Measurements from ENCODE around the gene MAOB.

Gene MAOB

DNA sequence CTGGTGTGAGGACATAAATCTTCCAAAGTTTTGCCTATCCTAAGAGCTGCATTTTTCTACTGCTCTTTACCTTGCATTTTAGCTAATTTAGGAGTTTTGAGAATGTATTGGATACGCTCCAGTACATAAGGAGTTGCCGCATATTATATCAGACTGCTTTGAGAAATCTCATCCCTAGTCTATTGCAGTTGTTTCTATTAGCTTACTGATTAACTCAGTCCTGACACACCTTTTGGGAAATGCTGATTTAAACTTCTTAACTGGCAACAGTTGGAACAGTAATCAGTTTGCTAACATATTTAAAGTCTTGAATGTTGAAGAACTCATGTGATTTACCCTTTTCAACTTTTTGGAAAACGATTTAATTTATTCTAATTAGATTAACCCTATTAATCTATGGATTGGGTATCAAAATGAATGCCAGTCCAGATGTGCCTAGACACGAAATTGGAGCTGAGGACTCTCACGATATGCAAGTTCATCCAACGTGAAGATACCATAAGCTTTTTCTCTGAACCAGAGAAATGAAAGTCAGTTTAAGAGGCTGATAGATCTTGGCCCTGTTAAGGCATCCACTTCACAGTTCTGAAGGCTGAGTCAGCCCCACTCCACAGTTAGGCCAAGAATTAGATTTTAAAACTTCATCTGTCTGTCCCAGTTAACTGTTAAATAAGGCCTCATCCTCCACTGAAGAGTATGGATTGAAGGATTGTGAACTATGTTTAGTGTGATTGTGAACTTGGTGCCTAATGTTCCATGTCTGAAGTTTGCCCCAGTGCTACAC is 136.1 kb downstream of the MAOB start:
- H2AFZ ChIP-seq, result no peak overlapping the region
- no peak overlapping the region for H3K4me2 ChIP-seq (ENCODE audit: low read length)
- no peaks in the 10 kb centered on the region for H3K27me3 ChIP-seq (ENCODE audit: control insufficient read depth, insufficient read depth, low read length)
- no peaks in the 10 kb centered on the region for H3K36me3 ChIP-seq (ENCODE audit: control insufficient read depth, insufficient read depth, low read length)
- TF ChIP-seq, protein P1, sequence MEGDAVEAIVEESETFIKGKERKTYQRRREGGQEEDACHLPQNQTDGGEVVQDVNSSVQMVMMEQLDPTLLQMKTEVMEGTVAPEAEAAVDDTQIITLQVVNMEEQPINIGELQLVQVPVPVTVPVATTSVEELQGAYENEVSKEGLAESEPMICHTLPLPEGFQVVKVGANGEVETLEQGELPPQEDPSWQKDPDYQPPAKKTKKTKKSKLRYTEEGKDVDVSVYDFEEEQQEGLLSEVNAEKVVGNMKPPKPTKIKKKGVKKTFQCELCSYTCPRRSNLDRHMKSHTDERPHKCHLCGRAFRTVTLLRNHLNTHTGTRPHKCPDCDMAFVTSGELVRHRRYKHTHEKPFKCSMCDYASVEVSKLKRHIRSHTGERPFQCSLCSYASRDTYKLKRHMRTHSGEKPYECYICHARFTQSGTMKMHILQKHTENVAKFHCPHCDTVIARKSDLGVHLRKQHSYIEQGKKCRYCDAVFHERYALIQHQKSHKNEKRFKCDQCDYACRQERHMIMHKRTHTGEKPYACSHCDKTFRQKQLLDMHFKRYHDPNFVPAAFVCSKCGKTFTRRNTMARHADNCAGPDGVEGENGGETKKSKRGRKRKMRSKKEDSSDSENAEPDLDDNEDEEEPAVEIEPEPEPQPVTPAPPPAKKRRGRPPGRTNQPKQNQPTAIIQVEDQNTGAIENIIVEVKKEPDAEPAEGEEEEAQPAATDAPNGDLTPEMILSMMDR (IDR thresholded peaks at IDR 0.05), result no peak
- no peak overlapping the region for H3K9ac ChIP-seq
- H3K4me3 ChIP-seq (ENCODE audit: low read depth, low read length), result no peak overlapping the region
- peaks cover 2% of the 10 kb centered on the region for H3K4me1 ChIP-seq
- H3K9me3 ChIP-seq (ENCODE audit: control insufficient read depth, low read length), result no peaks in the 10 kb centered on the region
- H3K27ac ChIP-seq, result no peak overlapping the region
- H3K79me2 ChIP-seq, result no peaks in the 10 kb centered on the region

DNA sequence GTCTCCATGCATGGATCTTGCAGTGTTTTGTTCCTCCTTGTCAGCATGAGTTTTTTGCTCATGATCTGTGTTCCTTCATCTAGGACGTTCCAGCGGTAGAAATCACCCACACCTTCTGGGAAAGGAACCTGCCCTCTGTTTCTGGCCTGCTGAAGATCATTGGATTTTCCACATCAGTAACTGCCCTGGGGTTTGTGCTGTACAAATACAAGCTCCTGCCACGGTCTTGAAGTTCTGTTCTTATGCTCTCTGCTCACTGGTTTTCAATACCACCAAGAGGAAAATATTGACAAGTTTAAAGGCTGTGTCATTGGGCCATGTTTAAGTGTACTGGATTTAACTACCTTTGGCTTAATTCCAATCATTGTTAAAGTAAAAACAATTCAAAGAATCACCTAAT is 138.0 kb downstream of the MAOB start:
- Histone ChIP-seq H3K9ac (no peak overlapping the region), H3K79me2 (no peaks in the 10 kb centered on the region)

DNA sequence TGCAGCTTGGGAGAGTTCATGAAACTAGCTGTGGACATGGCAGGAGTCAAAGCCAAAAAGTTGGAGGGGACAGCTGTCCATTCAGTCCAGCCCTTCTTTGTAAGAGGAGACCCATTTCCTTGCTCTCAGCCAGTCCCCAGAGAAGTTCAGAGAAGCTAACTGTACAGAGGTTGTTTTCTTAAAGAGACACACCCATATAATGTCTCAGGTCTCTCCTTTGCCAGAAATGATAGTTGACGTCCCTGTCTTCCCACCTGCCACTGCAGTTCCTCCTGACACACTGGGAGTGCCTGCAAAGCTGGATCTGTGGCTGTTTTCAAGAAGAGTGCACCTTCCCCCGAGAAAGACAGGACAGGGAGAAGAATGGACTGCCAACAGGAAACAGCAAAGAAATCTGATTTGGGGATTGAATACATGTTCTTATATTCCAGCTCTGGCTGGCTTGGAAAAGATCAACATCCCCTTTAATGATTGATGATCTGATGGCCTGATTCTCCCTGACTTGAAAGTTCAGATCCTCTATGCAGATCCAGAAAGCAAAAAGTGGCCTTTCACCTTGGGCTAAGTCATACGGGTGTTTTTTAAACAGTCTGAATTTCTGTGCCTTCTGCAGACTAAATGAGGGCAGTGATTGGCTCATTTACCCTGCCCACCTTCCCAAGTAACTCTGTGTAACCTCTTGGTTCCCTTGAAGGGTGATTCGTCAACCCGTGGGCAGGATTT is 139.0 kb downstream of the MAOB start:
- Histone ChIP-seq H3K9me3 (ENCODE audit: control insufficient read depth, low read length) (no peaks in the 10 kb centered on the region), H3K4me2 (ENCODE audit: low read length) (no peak overlapping the region), H3K36me3 (ENCODE audit: control insufficient read depth, insufficient read depth, low read length) (no peaks in the 10 kb centered on the region), H3K27ac (no peak overlapping the region), H3K4me3 (ENCODE audit: low read depth, low read length) (no peak overlapping the region), H3K27me3 (ENCODE audit: control insufficient read depth, insufficient read depth, low read length) (no peaks in the 10 kb centered on the region), H3K4me1 (peaks cover 2% of the 10 kb centered on the region), H2AFZ (peak overlapping the region; percentile 33), H3K9ac (no peak overlapping the region), H3K79me2 (no peaks in the 10 kb centered on the region)
- TF ChIP-seq, protein P1 (IDR thresholded peaks at IDR 0.05), result no peak

More for the DNA sequence above, 138.0 kb downstream of the MAOB start:
- no peak overlapping the region for H2AFZ ChIP-seq
- H3K4me2 ChIP-seq (ENCODE audit: low read length), result no peak overlapping the region
- H3K27ac ChIP-seq, result no peak overlapping the region
- peaks cover 2% of the 10 kb centered on the region for H3K4me1 ChIP-seq
- no peak overlapping the region for H3K4me3 ChIP-seq (ENCODE audit: low read depth, low read length)
- no peaks in the 10 kb centered on the region for H3K9me3 ChIP-seq (ENCODE audit: control insufficient read depth, low read length)
- H3K36me3 ChIP-seq (ENCODE audit: control insufficient read depth, insufficient read depth, low read length), result no peaks in the 10 kb centered on the region
- TF ChIP-seq, protein P1 (IDR thresholded peaks at IDR 0.05), result no peak
- H3K27me3 ChIP-seq (ENCODE audit: control insufficient read depth, insufficient read depth, low read length), result no peaks in the 10 kb centered on the region

DNA sequence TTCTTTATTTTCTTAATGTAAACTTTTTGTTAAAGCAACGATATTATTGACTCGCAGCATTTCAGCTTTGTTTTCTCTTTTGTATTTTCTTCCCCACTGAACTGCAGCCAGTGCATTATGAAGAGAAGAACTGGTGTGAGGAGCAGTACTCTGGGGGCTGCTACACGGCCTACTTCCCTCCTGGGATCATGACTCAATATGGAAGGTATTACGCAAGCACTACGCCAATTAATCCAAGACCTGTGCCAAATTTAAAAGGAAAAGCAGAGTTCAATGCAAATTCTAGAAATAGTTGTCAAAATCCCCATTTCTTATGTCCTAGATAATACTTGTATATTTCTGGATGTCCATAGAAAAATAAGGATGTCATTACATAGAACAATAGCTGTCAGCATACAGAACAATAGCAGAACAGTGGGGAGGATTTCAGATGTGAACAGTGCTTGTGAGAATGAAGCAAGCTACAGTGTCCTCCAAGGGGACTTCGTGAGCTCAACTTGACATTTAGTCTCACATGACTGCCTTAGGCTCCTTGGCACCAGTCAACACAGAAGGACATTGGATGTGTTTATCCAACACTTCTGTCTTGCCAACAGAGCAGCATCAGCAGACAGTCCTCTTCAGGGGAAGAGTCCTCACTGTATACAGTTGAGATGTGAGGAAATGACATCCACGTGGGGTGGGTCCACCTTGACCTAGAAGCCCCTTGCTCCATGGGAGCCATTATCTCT is 140.2 kb downstream of the MAOB start:
- Histone ChIP-seq H3K27me3 (ENCODE audit: control insufficient read depth, insufficient read depth, low read length) (no peaks in the 10 kb centered on the region), H3K4me3 (ENCODE audit: low read depth, low read length) (no peak overlapping the region), H3K9me3 (ENCODE audit: control insufficient read depth, low read length) (no peaks in the 10 kb centered on the region), H3K4me1 (peaks cover 2% of the 10 kb centered on the region), H3K4me2 (ENCODE audit: low read length) (no peak overlapping the region), H3K36me3 (ENCODE audit: control insufficient read depth, insufficient read depth, low read length) (no peaks in the 10 kb centered on the region), H3K9ac (no peak overlapping the region), H2AFZ (no peak overlapping the region), H3K79me2 (no peaks in the 10 kb centered on the region), H3K27ac (no peak overlapping the region)
- TF ChIP-seq, protein P1 (IDR thresholded peaks at IDR 0.05), result no peak
